Tibial nerve (tissue), 4 donors: ENCODE results near the gene C8G.

Experiments
- EP300 ChIP-seq, 2 donors: sonication (generic); formaldehyde crosslinking; IDR thresholded peaks; one replicate each; pipeline ENCODE4 v1.6.1; 2017; ENCODE audit warnings: antibody characterized with exemption in 2 of 2, mild to moderate bottlenecking in 1 of 2
- POLR2A ChIP-seq, 2 donors: fragments of 450-650 bp; IDR thresholded peaks; one replicate each; pipeline ENCODE4 v1.6.1; 2017; ENCODE audit warnings: antibody characterized with exemption in 2 of 2, mild to moderate bottlenecking in 2 of 2, moderate library complexity in 2 of 2
- TF ChIP-seq, protein P1 (sequence below), 5 experiments: fragments of 200-600 bp in 3 of 5; fragments of 450-650 bp in 2 of 5; sonication (generic) in 3 of 5; IDR thresholded peaks; one replicate each; pipeline ENCODE4 v1.5.1; 2016 to 2019; ENCODE audit warnings: antibody characterized with exemption in 5 of 5, mild to moderate bottlenecking in 3 of 5, moderate library complexity in 2 of 5

DNA sequence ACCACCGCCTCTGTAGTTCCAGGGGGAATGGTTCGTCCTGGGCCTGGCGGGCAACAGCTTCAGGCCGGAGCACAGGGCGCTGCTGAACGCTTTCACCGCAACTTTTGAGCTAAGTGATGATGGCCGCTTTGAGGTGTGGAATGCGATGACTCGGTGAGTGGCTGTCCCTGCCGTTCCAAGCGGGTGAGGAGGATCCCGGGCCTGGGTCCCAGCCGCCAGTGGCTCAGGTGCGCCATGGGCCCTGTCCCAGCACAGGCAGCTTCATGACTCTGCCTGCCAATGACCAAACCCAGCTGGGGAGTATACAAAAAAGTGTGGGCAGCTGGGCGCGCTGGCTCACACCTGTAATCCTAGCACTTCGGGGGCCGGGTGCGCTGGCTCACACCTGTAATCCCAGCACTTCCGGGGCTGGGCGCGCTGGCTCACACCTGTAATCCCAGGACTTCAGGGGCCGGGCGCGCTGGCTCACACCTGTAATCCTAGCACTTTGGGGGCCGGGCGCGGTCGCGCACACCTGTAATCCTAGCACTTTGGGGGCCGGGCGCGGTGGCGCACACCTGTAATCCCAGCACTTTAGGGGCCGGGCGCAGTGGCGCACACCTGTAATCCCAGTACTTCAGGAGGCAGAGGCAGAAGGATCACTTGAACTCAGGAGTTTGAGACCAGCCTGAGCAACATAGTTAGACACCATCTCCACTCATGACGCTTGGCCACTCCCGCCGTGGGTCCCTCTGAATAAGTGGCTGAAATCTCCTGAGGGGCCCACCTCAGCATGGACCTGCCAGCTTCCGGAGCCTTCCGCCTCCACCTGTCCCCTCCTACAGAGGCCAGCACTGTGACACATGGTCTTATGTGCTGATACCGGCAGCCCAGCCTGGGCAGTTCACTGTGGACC lies 8.1 kb downstream of the C8G start:
- TF ChIP-seq, protein P1, sequence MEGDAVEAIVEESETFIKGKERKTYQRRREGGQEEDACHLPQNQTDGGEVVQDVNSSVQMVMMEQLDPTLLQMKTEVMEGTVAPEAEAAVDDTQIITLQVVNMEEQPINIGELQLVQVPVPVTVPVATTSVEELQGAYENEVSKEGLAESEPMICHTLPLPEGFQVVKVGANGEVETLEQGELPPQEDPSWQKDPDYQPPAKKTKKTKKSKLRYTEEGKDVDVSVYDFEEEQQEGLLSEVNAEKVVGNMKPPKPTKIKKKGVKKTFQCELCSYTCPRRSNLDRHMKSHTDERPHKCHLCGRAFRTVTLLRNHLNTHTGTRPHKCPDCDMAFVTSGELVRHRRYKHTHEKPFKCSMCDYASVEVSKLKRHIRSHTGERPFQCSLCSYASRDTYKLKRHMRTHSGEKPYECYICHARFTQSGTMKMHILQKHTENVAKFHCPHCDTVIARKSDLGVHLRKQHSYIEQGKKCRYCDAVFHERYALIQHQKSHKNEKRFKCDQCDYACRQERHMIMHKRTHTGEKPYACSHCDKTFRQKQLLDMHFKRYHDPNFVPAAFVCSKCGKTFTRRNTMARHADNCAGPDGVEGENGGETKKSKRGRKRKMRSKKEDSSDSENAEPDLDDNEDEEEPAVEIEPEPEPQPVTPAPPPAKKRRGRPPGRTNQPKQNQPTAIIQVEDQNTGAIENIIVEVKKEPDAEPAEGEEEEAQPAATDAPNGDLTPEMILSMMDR (IDR thresholded peaks at IDR 0.05), result no peak
- no peak for TF ChIP-seq POLR2A (IDR thresholded peaks at IDR 0.05)
- no peak for TF ChIP-seq EP300 (IDR thresholded peaks at IDR 0.05)
